Upper lobe of left lung (tissue), 6 donors: Measurements from ENCODE around the gene DNAH3. TPM values are rescaled to one million over a fixed set of nuclear protein-coding genes. Genes with fewer than 3 reads are reported as not detected.

Source experiments
- ATAC-seq, 2 donors: fragments of 200-7000 bp; cut with Tn5 transposase; one replicate each; pipeline ENCODE4 v1.9.1; 2022; ENCODE audit warnings: mild to moderate bottlenecking in 2 of 2, moderate library complexity in 2 of 2; ENCODE audit not compliant: low FRiP score in 2 of 2
- DNase-seq, 2 donors: peaks; one replicate each; pipeline ENCODE4 v3.0.0-alpha.2; 2019 to 2020
- H3K27ac ChIP-seq, 4 donors: fragments of 200-600 bp; sonication (generic); one replicate each; pipeline ENCODE4 v1.5.1; 2016 to 2019
- H3K27me3 ChIP-seq, 4 donors: fragments of 200-600 bp; sonication (generic); one replicate each; pipeline ENCODE4 v1.5.1; 2017 to 2019
- H3K36me3 ChIP-seq, 4 donors: fragments of 200-600 bp; sonication (generic); one replicate each; pipeline ENCODE4 v1.5.1; 2016 to 2019
- H3K4me1 ChIP-seq, 4 donors: fragments of 200-600 bp; sonication (generic); one replicate each; pipeline ENCODE4 v1.5.1; 2018 to 2019
- H3K4me3 ChIP-seq, 4 donors: fragments of 200-600 bp; sonication (generic); one replicate each; pipeline ENCODE4 v1.5.1; 2017 to 2019; ENCODE audit warnings: mild to moderate bottlenecking in 2 of 4, moderate library complexity in 1 of 4
- H3K9me3 ChIP-seq, 4 donors: fragments of 200-600 bp; sonication (generic); one replicate each; pipeline ENCODE4 v1.5.1; 2018 to 2019
- EP300 ChIP-seq, 4 donors: sonication (generic); formaldehyde crosslinking; IDR thresholded peaks; one replicate each; pipeline ENCODE4 v1.5.1; 2017; ENCODE audit warnings: antibody characterized with exemption in 4 of 4, control low read depth in 2 of 4
- POLR2A ChIP-seq, 4 donors: fragments of 450-650 bp; IDR thresholded peaks; one replicate each; pipeline ENCODE4 v1.5.1; 2016 to 2017; ENCODE audit warnings: antibody characterized with exemption in 4 of 4, mild to moderate bottlenecking in 2 of 4
- POLR2AphosphoS5 ChIP-seq, 2 donors: sonication (generic); formaldehyde crosslinking; IDR thresholded peaks; one replicate each; pipeline ENCODE4 v1.5.1; 2017; ENCODE audit warnings: antibody characterized with exemption in 2 of 2
- WGBS, 2 donors: methylation state at CpG; one replicate each; pipeline ENCODE4 v1.1.5; 2017 to 2018; 5-methylcytosine and 5-hydroxymethylcytosine counted together
- total RNA-seq, 6 donors: library from RNA; depleted of rRNA in 4 of 6; stranded (reverse); fragments of >200 nt in 4 of 6; gene quantifications; one replicate each; pipeline versions ENCODE4 v1.1.0 to v1.2.1, GENCODE V29; 2016 to 2021
- TF ChIP-seq, protein P1 (sequence below), 6 experiments: fragments of 450-650 bp in 4 of 6; fragments of 200-600 bp in 2 of 6; sonication (generic) in 2 of 6; IDR thresholded peaks; one replicate each; pipeline ENCODE4 v1.5.1; 2016 to 2019; ENCODE audit warnings: antibody characterized with exemption in 6 of 6
- donor health status: DM: no; HTN: no; CAD: no; lungs with moderate emphysema.
- donor health status: DM: no; HTN: yes; CAD: no; lungs with severe emphysema.

The DNAH3 gene
- total RNA-seq, 6 donors from 2014 or later, result 0.23 to 48.1 (median 4.8) TPM

DNA sequence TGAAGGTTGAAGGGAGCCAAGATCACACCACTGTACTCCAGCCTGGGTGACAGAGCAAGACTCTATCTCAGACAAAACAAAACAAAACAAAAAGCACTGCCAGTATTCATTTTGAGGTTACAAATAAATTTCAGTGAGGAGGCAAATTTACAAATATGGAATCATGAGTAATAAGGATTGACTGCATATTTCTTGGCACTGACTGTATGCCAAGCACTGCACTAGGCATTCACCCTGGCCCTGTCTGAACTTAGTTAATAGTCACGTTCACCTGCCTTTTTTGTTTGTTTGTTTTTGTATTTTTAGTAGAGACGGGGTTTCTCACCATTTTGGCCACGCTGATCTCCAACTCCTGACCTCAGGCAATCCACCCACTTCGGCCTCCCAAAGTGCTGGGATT is 12.9 kb upstream of the DNAH3 start:
- WGBS, 2 donors, result 95 to 96% methylated on average over 4 of the region's 4 CpGs
- H3K4me1 ChIP-seq, result peaks cover 8 to 26% (median 13%) of the 10 kb centered on the region in 4 donors
- H3K27ac ChIP-seq, result peak overlapping the region in 1 of 4 donors; percentile 4
- H3K9me3 ChIP-seq, result no peaks in the 10 kb centered on the region
- H3K4me3 ChIP-seq, result no peak overlapping the region
- peaks cover 9 to 43% (median 26%) of the 10 kb centered on the region in 4 donors for H3K36me3 ChIP-seq
- DNase-seq, result no peak
- no peaks in the 10 kb centered on the region for H3K27me3 ChIP-seq
- TF ChIP-seq, protein P1, sequence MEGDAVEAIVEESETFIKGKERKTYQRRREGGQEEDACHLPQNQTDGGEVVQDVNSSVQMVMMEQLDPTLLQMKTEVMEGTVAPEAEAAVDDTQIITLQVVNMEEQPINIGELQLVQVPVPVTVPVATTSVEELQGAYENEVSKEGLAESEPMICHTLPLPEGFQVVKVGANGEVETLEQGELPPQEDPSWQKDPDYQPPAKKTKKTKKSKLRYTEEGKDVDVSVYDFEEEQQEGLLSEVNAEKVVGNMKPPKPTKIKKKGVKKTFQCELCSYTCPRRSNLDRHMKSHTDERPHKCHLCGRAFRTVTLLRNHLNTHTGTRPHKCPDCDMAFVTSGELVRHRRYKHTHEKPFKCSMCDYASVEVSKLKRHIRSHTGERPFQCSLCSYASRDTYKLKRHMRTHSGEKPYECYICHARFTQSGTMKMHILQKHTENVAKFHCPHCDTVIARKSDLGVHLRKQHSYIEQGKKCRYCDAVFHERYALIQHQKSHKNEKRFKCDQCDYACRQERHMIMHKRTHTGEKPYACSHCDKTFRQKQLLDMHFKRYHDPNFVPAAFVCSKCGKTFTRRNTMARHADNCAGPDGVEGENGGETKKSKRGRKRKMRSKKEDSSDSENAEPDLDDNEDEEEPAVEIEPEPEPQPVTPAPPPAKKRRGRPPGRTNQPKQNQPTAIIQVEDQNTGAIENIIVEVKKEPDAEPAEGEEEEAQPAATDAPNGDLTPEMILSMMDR (IDR thresholded peaks at IDR 0.05), result no peak
- TF ChIP-seq POLR2A (IDR thresholded peaks at IDR 0.05), result no peak
- no peak for TF ChIP-seq POLR2AphosphoS5 (IDR thresholded peaks at IDR 0.05)
- no peak for TF ChIP-seq EP300 (IDR thresholded peaks at IDR 0.05)
- ATAC-seq, result no peak

DNA sequence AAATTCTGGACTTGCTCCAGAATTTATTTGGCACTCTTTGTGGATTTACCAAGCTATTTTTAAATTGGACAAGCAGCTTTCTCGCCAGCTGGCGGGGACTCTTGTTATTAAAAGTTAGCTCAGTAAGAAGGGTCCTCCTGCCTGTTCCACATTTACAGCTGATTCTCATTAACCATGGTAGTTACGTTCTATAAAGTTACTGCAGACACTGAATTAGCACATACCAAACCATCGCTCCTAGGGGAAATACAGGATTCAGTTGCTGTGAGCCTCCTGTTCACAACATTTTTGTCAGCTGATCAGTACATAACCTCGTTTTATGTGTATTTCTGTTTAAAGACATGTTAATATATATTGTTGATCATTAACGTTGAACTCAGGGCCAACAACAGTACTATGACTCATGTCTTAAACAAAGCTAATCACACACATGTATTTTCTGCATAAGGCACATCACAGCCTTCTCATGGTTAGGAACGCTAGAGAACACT is 12.1 kb upstream of the DNAH3 start:
- Histone ChIP-seq H3K27me3 (no peaks in the 10 kb centered on the region), H3K4me3 (no peak overlapping the region), H3K4me1 (peaks cover 13 to 33% (median 19%) of the 10 kb centered on the region in 4 donors), H3K36me3 (peaks cover 9 to 43% (median 26%) of the 10 kb centered on the region in 4 donors), H3K9me3 (no peaks in the 10 kb centered on the region), H3K27ac (peak overlapping the region in 1 of 4 donors; percentile 55)
- WGBS, 2 donors, result 49 to 68% methylated on average over 7 of the region's 7 CpGs
- DNase-seq (no peak), ATAC-seq (no peak)
- TF ChIP-seq POLR2AphosphoS5 (IDR thresholded peaks at IDR 0.05), result no peak
- TF ChIP-seq, protein P1 (IDR thresholded peaks at IDR 0.05), result no peak

DNA sequence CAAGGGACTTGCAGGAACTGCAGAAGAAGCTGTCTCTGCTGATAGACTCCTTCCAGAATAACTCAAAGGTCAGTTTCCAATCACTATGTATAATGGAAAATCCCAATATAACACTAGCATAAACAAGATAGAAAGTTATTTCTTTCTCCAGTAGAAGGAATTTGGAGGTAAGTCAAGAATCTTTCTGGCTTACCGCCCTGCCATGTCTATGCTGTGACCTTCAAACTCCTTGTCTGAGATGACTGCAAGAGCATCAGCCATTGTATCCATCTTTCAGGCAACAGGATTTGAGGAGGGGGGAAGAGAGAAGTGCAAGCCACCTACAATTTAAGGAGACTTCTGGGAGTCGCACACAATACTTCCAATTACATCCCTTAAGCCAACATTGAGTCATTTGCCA is 10.6 kb upstream of the DNAH3 start:
- DNase-seq (no peak), ATAC-seq (no peak)
- TF ChIP-seq POLR2A (IDR thresholded peaks at IDR 0.05) (no peak), EP300 (IDR thresholded peaks at IDR 0.05) (no peak), POLR2AphosphoS5 (IDR thresholded peaks at IDR 0.05) (no peak)
- TF ChIP-seq, protein P1 (IDR thresholded peaks at IDR 0.05), result no peak
- no peak overlapping the region for H3K4me3 ChIP-seq
- H3K36me3 ChIP-seq, result peaks cover 4 to 31% (median 20%) of the 10 kb centered on the region in 4 donors
- no peak overlapping the region for H3K27ac ChIP-seq
- no peaks in the 10 kb centered on the region for H3K27me3 ChIP-seq
- H3K9me3 ChIP-seq, result no peaks in the 10 kb centered on the region
- 80 to 90% methylated on average over 2 of the region's 2 CpGs for WGBS, 2 donors
- H3K4me1 ChIP-seq, result peaks cover 17 to 43% (median 21%) of the 10 kb centered on the region in 4 donors

DNA sequence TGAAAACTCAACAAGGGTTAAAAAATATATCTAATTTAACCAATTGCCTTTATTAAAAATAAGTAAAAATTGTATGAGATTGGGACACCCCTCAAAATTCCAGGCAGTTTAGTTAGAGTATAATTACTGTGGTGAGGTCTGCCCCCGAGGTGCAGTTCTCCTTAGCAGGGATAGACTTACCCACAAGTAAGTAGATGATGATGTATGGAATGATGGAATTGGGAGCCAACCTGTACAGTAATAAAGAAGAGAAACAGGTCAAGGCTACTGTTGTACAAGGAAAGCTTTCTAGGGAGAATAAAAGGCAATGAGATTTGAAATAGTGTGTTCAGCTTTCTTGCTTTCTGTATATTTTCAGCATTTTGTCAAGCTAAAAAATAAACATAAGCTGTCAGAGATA is 9.6 kb upstream of the DNAH3 start:
- ATAC-seq, result no peak
- Histone ChIP-seq H3K4me1 (peaks cover 17 to 43% (median 21%) of the 10 kb centered on the region in 4 donors), H3K27me3 (no peaks in the 10 kb centered on the region), H3K27ac (no peak overlapping the region), H3K4me3 (no peak overlapping the region), H3K36me3 (peaks cover under 1 to 27% (median 16%) of the 10 kb centered on the region in 4 donors), H3K9me3 (no peaks in the 10 kb centered on the region)
- TF ChIP-seq, protein P1 (IDR thresholded peaks at IDR 0.05), result no peak
- no peak for TF ChIP-seq EP300 (IDR thresholded peaks at IDR 0.05)
- TF ChIP-seq POLR2AphosphoS5 (IDR thresholded peaks at IDR 0.05), result no peak
- no peak for TF ChIP-seq POLR2A (IDR thresholded peaks at IDR 0.05)
- 66 to 72% methylated on average over 1 of the region's 1 CpG for WGBS, 2 donors
- no peak for DNase-seq
